IPS-15b (cell line): ENCODE measurements around the gene RAB15.

ENCODE experiments used
- H3K27me3 ChIP-seq: one replicate; pipeline ENCODE4 v1.6.1; 2013; ENCODE audit warnings: low read length; ENCODE audit not compliant: control insufficient read depth, insufficient read depth
- H3K36me3 ChIP-seq: one replicate; pipeline ENCODE4 v1.6.1; 2013; ENCODE audit warnings: low read length; ENCODE audit not compliant: control insufficient read depth, insufficient read depth
- H3K4me1 ChIP-seq: one replicate; pipeline ENCODE4 v1.6.1; 2013; ENCODE audit warnings: mild to moderate bottlenecking, low read length; ENCODE audit not compliant: control insufficient read depth, insufficient read depth
- H3K4me3 ChIP-seq: one replicate; pipeline ENCODE4 v1.5.1; 2013; ENCODE audit warnings: low read depth, low read length
- H3K9ac ChIP-seq: one replicate; pipeline ENCODE4 v1.6.1; 2013; ENCODE audit warnings: low read depth, mild to moderate bottlenecking, low read length
- H3K9me3 ChIP-seq: one replicate; pipeline ENCODE4 v1.6.1; 2013; ENCODE audit warnings: mild to moderate bottlenecking, low read length; ENCODE audit not compliant: control insufficient read depth, insufficient read depth

RAB15 gene

GRCh38 chr14:64942531-64943111 lies 29.5 kb downstream of the RAB15 start, which contains the start of gene GPX2:
Gene GPX2 (minus strand): TSS chr14:64942745. CDS start chr14:64942726, 19 bp downstream.
- peaks cover 4% of the 10 kb centered on the region for H3K4me1 ChIP-seq
- H3K27me3 ChIP-seq, result no peaks in the 10 kb centered on the region
- no peak within 1 kb of the TSS for H3K9ac ChIP-seq
- H3K36me3 ChIP-seq, result peaks cover 5% of the 10 kb centered on the region
- H3K9me3 ChIP-seq, result no peaks in the 10 kb centered on the region
- H3K4me3 ChIP-seq, result no peak within 1 kb of the TSS

- H3K36me3 ChIP-seq, result no peaks in the 10 kb centered on the region
- H3K4me1 ChIP-seq, result peaks cover 4% of the 10 kb centered on the region
- H3K9ac ChIP-seq, result no peak overlapping the region
- no peak overlapping the region for H3K4me3 ChIP-seq
- no peaks in the 10 kb centered on the region for H3K9me3 ChIP-seq
- H3K27me3 ChIP-seq, result no peaks in the 10 kb centered on the region
These were observed 31.7 kb downstream of the RAB15 start for GRCh38 chr14:64940336-64940910.

DNA sequence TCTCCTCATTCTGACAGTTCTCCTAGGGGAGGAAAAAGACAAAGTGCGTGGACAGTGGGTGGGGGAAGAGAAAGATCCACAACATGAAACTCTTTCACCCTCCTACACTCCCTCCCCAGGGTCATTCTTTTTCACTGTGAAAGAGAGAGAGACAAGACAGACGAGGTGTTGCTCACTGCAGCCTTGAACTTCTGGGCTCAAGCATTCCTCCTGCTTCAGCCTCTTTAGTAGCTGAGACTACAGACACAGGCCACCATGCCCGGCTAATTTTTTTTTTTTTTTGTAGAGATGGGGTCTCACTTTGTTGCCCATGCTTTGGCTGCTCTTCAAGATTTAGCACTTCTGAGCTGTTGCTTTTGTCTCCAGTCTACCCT lies 32.3 kb downstream of the RAB15 start:
- H3K9ac ChIP-seq, result no peak overlapping the region
- no peaks in the 10 kb centered on the region for H3K36me3 ChIP-seq
- no peak overlapping the region for H3K4me3 ChIP-seq
- peaks cover 4% of the 10 kb centered on the region for H3K4me1 ChIP-seq
- H3K9me3 ChIP-seq, result no peaks in the 10 kb centered on the region
- H3K27me3 ChIP-seq, result no peaks in the 10 kb centered on the region

DNA sequence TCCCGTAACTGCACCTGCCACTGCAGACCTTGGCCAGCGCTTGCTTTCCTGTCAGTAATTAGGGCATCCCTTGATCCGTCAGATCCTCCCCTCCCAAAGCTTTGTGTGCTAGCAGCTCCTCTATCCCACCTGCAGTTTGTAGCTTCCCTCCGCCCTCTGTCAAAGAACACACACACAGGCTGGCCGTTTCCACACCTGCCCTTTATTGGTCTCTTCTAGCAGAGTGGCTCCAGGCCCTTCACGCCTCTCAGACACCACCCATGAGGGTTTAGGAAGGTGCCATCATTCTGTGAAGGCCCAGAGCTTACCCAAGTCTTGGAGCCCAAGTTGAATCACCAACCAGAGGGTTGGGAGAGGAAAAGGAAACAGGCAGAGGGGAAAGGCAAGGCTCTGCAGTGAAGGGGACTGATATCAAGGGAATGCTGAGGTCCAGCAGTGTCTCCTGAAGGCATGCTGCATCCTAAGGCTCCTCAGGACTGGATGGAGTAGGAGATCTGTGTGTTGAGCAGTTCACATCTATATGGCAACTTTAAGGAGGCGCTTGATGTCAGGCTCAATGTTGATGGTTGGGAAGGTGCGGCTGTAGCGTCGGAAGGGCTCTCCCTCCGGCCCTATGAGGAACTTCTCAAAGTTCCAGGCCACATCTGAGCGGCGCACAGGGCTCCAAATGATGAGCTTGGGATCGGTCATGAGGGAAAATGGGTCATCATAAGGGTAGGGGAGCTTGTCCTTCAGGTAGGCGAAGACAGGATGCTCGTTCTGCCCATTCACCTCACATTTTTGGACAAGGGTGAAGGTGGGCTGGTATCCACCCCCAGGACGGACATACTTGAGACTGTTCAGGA lies 32.9 kb downstream of the RAB15 start:
- H3K4me1 ChIP-seq, result peaks cover 4% of the 10 kb centered on the region
- no peak overlapping the region for H3K9ac ChIP-seq
- H3K4me3 ChIP-seq, result no peak overlapping the region
- no peaks in the 10 kb centered on the region for H3K9me3 ChIP-seq
- no peaks in the 10 kb centered on the region for H3K36me3 ChIP-seq
- no peaks in the 10 kb centered on the region for H3K27me3 ChIP-seq

GRCh38 chr14:64937821-64938193 lies 34.3 kb downstream of the RAB15 start:
- H3K9ac ChIP-seq, result no peak overlapping the region
- H3K9me3 ChIP-seq, result no peaks in the 10 kb centered on the region
- H3K4me1 ChIP-seq, result no peaks in the 10 kb centered on the region
- no peak overlapping the region for H3K4me3 ChIP-seq
- no peaks in the 10 kb centered on the region for H3K36me3 ChIP-seq
- H3K27me3 ChIP-seq, result no peaks in the 10 kb centered on the region

GRCh38 chr14:64937171-64937820 lies 34.8 kb downstream of the RAB15 start:
- Histone ChIP-seq H3K9me3 (no peaks in the 10 kb centered on the region), H3K27me3 (no peaks in the 10 kb centered on the region), H3K4me3 (no peak overlapping the region), H3K4me1 (no peaks in the 10 kb centered on the region), H3K9ac (no peak overlapping the region), H3K36me3 (no peaks in the 10 kb centered on the region)

DNA sequence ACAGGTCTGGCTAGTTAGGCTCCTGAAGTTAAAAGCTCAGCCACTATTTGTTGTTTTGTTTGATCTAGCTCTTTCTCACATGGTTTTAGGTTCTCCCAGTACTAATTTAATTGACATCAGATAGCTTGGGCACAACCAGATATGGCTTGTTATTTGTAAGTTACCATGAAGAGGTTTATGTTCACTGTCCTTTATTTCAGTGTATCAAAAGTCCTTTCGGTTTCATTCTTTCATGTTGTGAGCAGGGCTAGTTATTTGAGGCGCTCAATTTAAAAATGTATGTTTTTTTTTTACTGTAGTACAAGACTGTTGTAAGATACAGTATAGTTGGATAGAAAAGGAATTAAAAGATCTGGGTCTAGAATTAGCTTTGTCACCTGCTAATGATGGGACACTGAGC lies 36.6 kb downstream of the RAB15 start:
- Histone ChIP-seq H3K4me1 (no peaks in the 10 kb centered on the region), H3K9me3 (no peaks in the 10 kb centered on the region), H3K9ac (no peak overlapping the region), H3K36me3 (no peaks in the 10 kb centered on the region), H3K4me3 (no peak overlapping the region), H3K27me3 (no peaks in the 10 kb centered on the region)

DNA sequence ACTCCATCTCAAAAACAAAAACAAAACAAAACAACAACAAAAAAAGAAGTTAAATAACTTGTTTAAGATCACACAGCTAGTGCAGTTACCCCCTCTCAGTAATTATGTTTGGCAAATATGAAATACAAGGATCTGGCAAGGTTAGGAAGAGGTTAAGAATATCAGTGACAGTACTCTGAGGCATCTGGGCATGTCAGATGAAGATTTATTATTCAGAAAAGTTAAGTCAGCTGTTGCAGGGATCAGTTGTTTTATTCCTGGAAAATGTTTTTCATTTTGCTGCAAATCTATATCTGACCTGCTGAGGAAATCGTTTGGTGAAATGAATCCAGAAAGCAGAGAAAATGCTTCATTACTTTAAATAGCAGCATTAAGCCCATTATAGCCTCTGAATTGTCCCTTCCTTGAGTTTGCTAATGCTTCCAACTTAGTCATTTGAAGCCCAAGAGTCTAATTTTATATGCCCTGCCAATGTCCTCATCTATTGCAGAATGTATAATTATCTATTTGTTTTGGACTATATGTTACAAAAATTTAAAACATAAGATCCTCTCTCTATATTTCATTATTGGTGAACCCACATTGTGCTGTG lies 37.7 kb downstream of the RAB15 start:
- H3K9ac ChIP-seq, result no peak overlapping the region
- H3K36me3 ChIP-seq, result no peaks in the 10 kb centered on the region
- H3K4me3 ChIP-seq, result no peak overlapping the region
- H3K9me3 ChIP-seq, result no peaks in the 10 kb centered on the region
- H3K4me1 ChIP-seq, result no peaks in the 10 kb centered on the region
- no peaks in the 10 kb centered on the region for H3K27me3 ChIP-seq

- Histone ChIP-seq H3K9me3 (no peaks in the 10 kb centered on the region), H3K36me3 (peaks cover 2% of the 10 kb centered on the region), H3K9ac (no peak overlapping the region), H3K27me3 (no peaks in the 10 kb centered on the region), H3K4me1 (peaks cover 5% of the 10 kb centered on the region), H3K4me3 (no peak overlapping the region)
These were observed 39.9 kb downstream of the RAB15 start for GRCh38 chr14:64932231-64932630.

DNA sequence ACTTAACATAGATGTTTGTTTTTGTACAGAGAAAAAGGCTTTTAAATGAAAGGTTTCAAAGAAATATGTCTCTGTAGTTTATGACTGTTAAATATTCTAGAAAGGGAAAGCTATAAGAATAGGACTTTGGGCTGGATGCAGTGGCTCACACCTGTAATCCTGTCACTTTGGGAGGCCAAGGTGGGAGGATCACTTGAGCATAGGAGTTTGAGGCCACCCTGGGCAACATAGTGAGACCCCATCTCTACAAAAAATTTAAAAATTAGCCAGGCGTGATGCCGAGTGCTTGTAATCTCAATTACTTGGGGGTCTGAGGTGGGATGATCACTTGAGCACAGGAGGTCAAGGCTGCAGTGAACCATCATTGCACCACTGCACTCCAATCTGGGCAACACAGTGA lies 41.0 kb downstream of the RAB15 start:
- H3K4me3 ChIP-seq, result no peak overlapping the region
- H3K27me3 ChIP-seq, result no peaks in the 10 kb centered on the region
- peaks cover 4% of the 10 kb centered on the region for H3K36me3 ChIP-seq
- peaks cover 5% of the 10 kb centered on the region for H3K4me1 ChIP-seq
- no peak overlapping the region for H3K9ac ChIP-seq
- no peaks in the 10 kb centered on the region for H3K9me3 ChIP-seq

DNA sequence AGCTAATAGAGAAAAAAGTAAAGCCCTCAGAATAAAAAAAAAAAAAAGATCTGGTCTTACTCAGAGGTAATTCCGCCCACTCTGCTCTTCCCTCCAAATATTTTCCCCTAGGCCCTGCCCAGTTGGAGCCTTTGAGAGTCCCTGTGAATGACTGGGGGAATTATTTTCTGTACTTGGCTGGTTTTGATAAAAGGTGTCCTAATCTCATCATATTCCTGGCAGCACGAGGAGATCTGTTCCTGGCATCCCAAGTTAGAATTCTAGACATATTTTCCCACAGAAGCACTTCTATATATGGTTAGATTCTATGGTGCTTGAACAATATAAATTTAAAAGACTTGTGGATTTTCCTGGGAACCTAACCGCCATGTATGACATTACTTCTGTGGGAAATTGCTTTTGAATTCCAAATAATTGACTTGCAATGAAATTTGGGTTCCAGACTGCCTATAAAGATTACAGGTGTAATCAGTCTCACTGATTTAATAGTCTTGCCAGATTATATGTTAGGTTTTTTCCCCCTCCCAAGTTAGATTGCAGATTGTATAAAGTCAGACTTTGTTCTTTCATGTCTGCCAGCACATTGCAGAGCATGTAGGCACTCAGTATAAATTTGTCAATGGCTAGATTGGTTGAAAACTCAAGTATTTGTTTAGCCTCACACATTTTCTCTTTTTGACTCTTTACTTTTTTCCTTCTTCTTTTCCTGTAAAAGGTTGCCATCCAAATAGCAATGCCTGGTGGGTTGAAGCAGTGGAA lies 41.9 kb downstream of the RAB15 start:
- H3K27me3 ChIP-seq, result no peaks in the 10 kb centered on the region
- no peak overlapping the region for H3K4me3 ChIP-seq
- H3K36me3 ChIP-seq, result peaks cover 4% of the 10 kb centered on the region
- H3K9me3 ChIP-seq, result no peaks in the 10 kb centered on the region
- H3K9ac ChIP-seq, result no peak overlapping the region
- peaks cover 5% of the 10 kb centered on the region for H3K4me1 ChIP-seq
